Measurements from ENCODE around the gene KCNE5. TPM values are rescaled to one million over a fixed set of nuclear protein-coding genes. Genes with fewer than 3 reads are reported as not detected.
"Not testable (repeated sequence)": the region's sequence is repeated elsewhere in the genome, so short reads cannot be mapped to it uniquely, and the experiment has no call there.

Gene KCNE5
- polyA plus RNA-seq, 3 donors = 0.12 to 0.39 (median 0.15) TPM

GRCh38 chrX:109654516-109655109 lies 29.6 kb upstream of the KCNE5 start:
- H3K27ac Mint-ChIP-seq = peak overlapping the region in 4 of 7 donors; percentile 8 to 53 (median 32)
- Histone ChIP-seq H3K4me3 (replicated peaks in 1 of 3; ENCODE audit: low read depth in 2 of 3, low read length in 3 of 3) (no peak overlapping the region), H3K9me3 (replicated peaks in 1 of 2; ENCODE audit: control insufficient read depth in 1 of 2, insufficient read depth in 1 of 2, low read length in 2 of 2) (peaks cover 0 to 5% of the 10 kb centered on the region in 2 donors), H3K4me2 (replicated peaks; ENCODE audit: extremely low read depth, low read length, poor library complexity, severe bottlenecking) (no peak overlapping the region), H3K4me1 (ENCODE audit: control insufficient read depth in 1 of 2, insufficient read depth in 2 of 2, low read length in 2 of 2) (no peaks in the 10 kb centered on the region), H3K9ac (ENCODE audit: insufficient read depth, low read length, poor library complexity, severe bottlenecking) (no peak overlapping the region), H3K36me3 (replicated peaks in 1 of 2; ENCODE audit: control insufficient read depth in 1 of 2, insufficient read depth in 2 of 2, low read length in 2 of 2) (peaks cover 25 to 28% of the 10 kb centered on the region in 2 donors), H3K79me2 (ENCODE audit: insufficient read depth, low read length) (no peaks in the 10 kb centered on the region), H4K20me1 (ENCODE audit: insufficient read depth, low read length) (peaks cover 13% of the 10 kb centered on the region), H2AFZ (ENCODE audit: insufficient read depth, low read depth, low read length, poor library complexity, severe bottlenecking) (no peak overlapping the region), H3K27me3 (ENCODE audit: control insufficient read depth in 2 of 2, insufficient read depth in 2 of 2, low read length in 2 of 2) (peaks cover 0 to 3% of the 10 kb centered on the region in 2 donors), H3K27ac (ENCODE audit: low read depth in 1 of 2, low read length in 2 of 2) (no peak overlapping the region)
- peaks cover 38 to 43% of the 10 kb centered on the region in 2 donors for H3K36me3 Mint-ChIP-seq
- intact Hi-C loops (cut with micrococcal nuclease) = no loop called here
- TF ChIP-seq, protein P1, sequence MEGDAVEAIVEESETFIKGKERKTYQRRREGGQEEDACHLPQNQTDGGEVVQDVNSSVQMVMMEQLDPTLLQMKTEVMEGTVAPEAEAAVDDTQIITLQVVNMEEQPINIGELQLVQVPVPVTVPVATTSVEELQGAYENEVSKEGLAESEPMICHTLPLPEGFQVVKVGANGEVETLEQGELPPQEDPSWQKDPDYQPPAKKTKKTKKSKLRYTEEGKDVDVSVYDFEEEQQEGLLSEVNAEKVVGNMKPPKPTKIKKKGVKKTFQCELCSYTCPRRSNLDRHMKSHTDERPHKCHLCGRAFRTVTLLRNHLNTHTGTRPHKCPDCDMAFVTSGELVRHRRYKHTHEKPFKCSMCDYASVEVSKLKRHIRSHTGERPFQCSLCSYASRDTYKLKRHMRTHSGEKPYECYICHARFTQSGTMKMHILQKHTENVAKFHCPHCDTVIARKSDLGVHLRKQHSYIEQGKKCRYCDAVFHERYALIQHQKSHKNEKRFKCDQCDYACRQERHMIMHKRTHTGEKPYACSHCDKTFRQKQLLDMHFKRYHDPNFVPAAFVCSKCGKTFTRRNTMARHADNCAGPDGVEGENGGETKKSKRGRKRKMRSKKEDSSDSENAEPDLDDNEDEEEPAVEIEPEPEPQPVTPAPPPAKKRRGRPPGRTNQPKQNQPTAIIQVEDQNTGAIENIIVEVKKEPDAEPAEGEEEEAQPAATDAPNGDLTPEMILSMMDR (IDR thresholded peaks at IDR 0.05) = no peak
- DNase-seq = no peak
- H3K9me3 Mint-ChIP-seq = peaks cover 0 to 2% (median 0%) of the 10 kb centered on the region in 7 donors
- WGBS (ENCODE audit: insufficient coverage) = no CpG with 5 or more reads among the region's 5 CpGs
- H3K27me3 Mint-ChIP-seq (ENCODE audit: low read depth in 3 of 3) = peaks cover 0 to 5% (median 0%) of the 10 kb centered on the region in 3 donors
- no peaks in the 10 kb centered on the region for H3K4me1 Mint-ChIP-seq
- H3K4me3 Mint-ChIP-seq = no peak overlapping the region

DNA sequence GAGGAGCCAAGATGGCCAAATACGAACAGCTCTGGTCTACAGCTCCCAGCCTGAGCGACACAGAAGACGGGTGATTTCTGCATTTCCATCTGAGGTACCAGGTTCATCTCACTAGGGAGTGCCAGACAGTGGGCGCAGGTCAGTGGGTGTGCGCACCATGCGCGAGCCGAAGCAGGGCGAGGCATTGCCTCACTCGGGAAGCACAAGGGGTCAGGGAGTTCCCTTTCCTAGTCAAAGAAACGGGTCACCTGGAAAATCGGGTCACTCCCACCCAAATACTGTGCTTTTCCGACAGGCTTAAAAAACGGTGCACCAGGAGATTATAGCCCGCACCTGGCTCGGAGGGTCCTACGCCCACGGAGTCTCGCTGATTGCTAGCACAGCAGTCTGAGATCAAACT lies 19.7 kb upstream of the KCNE5 start:
- intact Hi-C loops (cut with micrococcal nuclease); H3K9me3 ChIP-seq (replicated peaks in 1 of 2; ENCODE audit: control insufficient read depth in 1 of 2, insufficient read depth in 1 of 2, low read length in 2 of 2); H3K4me3 Mint-ChIP-seq; H3K4me3 ChIP-seq (replicated peaks in 1 of 3; ENCODE audit: low read depth in 2 of 3, low read length in 3 of 3); H3K9ac ChIP-seq (ENCODE audit: insufficient read depth, low read length, poor library complexity, severe bottlenecking); H3K9me3 Mint-ChIP-seq; H3K4me1 ChIP-seq (ENCODE audit: control insufficient read depth in 1 of 2, insufficient read depth in 2 of 2, low read length in 2 of 2); H3K27me3 ChIP-seq (ENCODE audit: control insufficient read depth in 2 of 2, insufficient read depth in 2 of 2, low read length in 2 of 2); H3K27me3 Mint-ChIP-seq (ENCODE audit: low read depth in 3 of 3); H3K27ac Mint-ChIP-seq; H3K27ac ChIP-seq (ENCODE audit: low read depth in 1 of 2, low read length in 2 of 2); DNase-seq; H3K4me1 Mint-ChIP-seq; H2AFZ ChIP-seq (ENCODE audit: insufficient read depth, low read depth, low read length, poor library complexity, severe bottlenecking); H3K4me2 ChIP-seq (replicated peaks; ENCODE audit: extremely low read depth, low read length, poor library complexity, severe bottlenecking); H3K79me2 ChIP-seq (ENCODE audit: insufficient read depth, low read length): not testable (repeated sequence)
- H3K36me3 Mint-ChIP-seq = peaks cover 17 to 23% of the 10 kb centered on the region in 2 donors
- WGBS (ENCODE audit: insufficient coverage) = no CpG with 5 or more reads among the region's 19 CpGs
- H3K36me3 ChIP-seq (replicated peaks in 1 of 2; ENCODE audit: control insufficient read depth in 1 of 2, insufficient read depth in 2 of 2, low read length in 2 of 2) = peaks cover 0 to 16% of the 10 kb centered on the region in 2 donors
- H4K20me1 ChIP-seq (ENCODE audit: insufficient read depth, low read length) = peaks cover 15% of the 10 kb centered on the region

Measured in CD14-positive monocyte (primary cell).